HG02943 (cell line): ENCODE data around the gene EIF4G3.

Source experiments
- ATAC-seq: cut with Tn5 transposase; IDR thresholded peaks from one replicate; pipeline ENCODE4 v1.9.1; 2021; ENCODE audit warnings: mild to moderate bottlenecking, low read depth, moderate library complexity; ENCODE audit not compliant: unreplicated experiment

The EIF4G3 gene

DNA sequence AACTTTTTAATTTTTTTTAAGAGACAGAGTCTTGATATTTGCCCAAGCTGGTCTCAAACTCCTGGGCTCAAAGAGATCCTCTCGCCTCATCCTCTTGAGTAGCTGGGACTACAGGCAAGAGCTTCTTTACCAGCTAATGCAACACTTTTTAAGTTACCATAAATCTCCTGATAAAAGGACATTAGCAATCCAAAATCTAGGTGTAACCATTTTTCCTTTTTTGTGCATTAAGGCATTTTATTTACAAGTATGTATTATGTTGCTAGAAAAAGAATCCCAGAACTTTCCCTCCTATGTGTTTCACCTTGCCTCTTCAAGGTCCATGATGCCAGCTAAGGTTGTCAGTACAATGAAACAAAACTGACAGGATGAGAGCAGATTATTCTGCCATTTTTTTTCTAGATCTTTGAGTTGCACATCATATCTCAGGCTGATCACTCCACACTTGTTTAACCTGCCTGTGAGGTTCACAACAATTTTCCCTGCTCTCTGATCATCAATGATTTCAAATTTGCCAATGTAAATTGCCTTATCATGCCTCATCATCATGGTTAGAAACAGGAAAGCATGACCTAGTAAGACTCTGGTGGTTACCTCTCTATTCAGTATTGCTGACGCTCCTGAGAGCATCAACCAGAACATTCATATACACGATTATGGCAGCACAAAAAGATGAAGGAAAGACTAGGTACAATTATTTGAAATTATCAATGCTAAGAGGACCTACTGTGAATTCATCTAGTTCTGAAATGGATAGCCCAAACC lies 173.2 kb downstream of the EIF4G3 start:
- ATAC-seq = no peak

DNA sequence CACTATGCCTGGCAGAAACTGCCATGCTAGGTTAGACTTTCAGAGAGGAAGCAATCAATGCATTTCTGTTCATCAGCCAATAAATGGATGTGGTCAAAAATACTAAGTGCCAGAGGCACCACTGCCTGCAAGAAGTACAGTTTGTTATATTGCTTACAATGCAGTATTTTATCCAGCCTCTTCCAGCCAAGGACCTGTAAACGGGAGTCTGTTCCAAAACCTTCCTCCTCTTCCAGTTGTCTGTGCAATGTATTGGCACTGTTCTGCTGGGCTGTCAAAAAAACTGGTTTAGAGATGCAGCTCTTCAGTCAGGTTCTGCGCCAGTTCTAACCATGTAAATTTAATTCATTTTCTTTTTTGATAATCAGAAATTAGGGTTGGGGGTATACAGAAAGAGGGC lies 175.7 kb downstream of the EIF4G3 start:
- no peak for ATAC-seq

DNA sequence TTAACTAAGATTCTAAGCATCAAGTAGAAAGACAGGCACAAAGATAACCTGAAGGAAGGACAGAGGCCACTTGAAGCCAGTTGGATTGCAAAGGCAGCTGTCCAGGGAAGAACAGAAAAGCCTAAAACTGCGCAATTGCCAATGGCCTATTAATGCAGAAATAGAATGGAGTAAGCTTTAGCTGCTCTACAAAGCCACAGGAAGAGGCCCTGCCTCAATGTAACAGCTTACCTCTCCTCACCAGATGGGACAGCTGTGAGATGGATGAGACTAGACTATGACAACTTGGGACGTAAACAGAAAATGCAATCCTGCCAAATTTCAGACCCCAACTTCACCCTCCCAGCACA lies 176.5 kb downstream of the EIF4G3 start:
- ATAC-seq = no peak

DNA sequence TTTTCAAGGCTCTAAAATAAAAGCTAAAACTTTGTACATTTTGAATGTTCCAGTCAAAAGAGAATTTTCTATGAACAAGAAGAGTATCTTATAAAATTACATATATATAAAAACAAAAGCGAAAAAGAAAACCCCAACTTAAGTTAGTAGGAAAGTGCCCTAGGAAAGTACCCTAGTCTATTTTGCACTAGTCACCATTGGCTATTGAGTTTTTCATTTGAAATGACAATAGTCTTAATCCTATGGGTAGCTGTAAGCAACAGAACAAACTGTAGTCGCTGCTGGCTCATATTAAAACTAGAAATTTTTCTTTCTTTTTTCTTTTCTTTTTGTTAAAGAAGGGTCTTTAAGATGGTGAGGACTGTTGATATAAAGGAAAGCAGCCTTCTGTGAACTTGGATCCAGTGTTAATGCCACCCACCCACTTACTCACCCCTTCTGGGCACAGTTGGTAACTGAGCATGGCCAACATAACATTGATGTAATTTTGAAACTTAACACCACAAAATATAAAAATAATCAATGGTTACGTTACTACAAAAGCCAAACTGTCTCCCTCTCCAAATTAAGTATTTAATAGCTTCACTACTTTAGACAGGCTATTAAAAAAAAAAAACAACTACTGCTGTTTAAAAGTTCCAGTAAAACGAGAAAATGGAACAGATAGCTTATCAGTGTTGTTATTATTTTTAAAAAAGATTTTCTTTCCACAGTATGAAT lies 177.0 kb downstream of the EIF4G3 start:
- ATAC-seq = no peak

DNA sequence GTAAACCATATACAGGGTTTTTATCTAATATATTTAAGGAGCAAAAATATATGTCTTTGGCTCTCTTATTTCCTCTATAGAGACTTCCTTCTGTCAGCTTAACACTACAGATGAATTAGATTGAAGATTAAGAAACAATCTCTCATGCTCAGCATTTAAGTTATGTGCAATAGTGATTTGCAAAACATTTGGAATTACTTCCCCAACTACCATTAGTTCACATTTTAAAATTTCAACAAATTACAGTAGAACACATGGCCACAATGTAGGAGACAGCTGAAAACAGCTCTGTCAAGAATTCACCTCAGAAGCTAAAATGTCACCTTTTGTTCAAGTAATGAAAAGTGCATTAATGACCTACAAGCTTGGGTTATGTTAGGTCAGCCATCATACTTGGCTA lies 177.9 kb downstream of the EIF4G3 start:
- no peak for ATAC-seq

DNA sequence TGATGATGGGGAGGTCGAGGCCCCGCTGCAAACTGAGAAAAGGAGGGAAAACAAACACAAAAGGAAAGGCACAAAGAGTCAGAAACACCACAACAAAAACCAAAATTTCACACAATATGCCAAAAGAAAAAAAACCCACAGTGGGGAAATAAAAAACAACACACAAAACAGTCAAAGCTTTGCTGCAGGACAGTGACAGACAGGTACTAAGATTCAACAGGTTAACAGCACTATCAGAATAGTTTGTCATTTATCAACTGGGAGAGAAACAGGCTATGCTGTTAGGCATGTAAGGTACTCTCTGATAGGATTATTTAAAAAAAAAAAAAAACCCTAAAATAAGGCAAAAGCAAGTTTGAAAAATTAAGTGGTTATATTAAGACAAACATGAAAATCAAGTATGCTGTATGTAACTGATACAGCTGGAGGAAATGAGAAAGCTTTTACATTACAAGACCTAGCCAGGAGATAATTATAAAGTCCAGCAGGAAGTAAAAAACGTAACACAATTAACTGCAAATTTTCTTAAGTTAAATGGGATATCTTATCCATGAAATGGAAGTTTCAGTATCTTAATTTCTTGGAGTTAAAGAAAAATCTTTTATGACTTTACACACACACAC lies 179.0 kb downstream of the EIF4G3 start:
- no peak for ATAC-seq

DNA sequence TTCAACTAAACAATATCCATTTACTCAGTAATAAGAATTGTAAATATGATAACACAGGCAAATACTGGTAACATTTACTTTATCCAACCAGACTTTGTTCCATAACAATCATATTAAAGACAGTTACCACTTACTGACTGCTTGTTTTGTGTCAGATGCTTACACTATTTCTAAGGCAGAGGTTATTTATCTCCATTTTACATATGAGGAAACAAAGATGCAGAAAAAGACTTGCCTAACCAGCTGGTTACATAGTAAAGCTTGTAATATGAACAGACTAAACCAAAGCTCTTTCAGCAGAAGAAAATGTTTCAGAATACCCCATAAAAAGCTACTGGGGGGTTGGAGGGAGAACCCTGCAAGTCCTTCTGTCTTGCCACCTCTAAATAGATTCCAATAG lies 180.1 kb downstream of the EIF4G3 start:
- ATAC-seq = no peak

DNA sequence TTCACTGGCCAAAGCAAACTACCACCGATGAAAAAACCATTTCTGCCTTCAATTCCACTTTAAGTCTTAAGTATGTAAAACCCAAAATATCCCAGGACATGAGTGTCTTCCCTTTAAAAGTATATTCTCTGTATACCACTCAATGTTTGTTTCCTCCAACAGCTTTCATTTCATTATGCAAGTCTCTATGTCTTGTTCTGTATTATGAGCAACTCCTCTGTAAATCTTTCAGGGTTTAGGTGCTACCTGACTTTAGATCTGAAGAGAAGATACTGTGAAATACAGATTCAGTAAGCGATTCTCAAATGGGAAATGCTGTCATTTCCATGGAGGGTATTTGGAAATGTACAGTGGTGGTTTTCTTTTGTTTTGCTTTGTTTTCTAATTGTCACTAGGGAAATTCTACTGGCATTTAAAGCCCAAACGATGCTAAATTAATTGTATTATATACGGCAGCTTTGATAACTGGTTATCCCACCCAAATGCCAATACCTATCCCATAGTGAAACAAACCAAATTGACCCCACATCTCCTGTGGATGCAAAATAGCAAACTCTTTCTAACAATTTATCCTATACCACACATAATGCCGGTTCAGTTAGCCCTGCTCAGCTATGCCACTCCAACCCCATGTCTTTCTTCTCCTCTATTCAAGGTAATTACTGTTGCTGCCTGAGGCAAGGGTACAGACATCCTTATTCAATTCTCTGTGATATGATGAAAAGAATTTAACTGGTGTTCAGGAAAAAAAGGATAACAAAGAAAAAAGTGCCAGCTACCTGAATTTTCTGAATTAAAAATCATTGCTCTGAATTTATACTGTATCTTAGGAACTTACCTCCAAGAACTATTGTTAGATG lies 182.8 kb downstream of the EIF4G3 start:
- ATAC-seq = no peak

DNA sequence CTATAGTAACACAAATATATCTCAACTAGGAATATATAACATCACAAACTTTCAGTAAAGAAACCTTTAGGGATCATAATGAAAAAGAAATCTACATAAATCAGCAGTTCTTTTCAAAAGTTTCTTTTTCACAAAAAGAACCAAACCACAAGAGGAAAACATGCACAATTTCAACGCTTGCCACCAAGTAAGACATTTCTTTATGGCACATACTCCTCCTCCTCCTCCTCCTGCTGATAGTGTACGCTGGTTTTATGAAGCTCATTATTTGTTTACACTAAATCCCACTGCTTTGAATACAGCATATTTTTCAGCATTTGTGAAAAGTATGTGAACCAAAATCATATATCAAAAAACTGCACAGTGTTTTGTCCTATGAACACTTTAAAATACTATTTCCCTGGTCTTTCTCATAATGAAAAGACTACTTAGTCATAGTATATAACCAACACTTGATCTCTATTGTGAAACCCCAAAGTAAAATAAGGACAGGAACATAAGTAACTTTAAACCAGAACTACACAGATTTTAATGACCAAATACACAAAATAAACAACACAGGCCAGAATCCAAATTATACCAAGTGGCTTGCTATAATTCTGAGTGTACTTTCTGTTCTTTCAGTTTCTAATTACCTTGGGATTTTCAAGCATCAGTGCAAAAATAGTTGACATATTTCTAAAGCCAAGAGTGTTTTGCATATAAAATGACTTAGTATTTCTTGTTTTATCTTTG lies 184.2 kb downstream of the EIF4G3 start:
- no peak for ATAC-seq

DNA sequence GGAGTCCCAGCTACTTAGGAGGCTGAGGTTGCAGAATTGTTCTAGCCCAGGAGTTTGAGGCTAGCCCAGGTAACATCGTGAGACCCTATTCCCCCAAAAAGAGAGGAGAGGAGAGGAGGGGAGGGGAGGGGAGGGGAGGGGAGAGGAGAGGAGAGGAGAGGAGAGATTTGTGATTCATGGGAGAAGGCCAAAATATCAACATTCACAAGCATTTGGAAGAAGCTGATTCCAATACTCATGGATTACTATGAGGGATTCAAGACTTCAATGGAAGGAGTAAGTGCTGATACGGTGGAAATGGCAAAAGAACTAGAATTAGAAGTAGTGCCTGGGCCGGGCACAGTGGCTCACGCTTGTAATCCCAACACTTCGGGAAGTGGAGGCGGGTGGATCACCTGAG lies 187.8 kb downstream of the EIF4G3 start:
- ATAC-seq = no peak

DNA sequence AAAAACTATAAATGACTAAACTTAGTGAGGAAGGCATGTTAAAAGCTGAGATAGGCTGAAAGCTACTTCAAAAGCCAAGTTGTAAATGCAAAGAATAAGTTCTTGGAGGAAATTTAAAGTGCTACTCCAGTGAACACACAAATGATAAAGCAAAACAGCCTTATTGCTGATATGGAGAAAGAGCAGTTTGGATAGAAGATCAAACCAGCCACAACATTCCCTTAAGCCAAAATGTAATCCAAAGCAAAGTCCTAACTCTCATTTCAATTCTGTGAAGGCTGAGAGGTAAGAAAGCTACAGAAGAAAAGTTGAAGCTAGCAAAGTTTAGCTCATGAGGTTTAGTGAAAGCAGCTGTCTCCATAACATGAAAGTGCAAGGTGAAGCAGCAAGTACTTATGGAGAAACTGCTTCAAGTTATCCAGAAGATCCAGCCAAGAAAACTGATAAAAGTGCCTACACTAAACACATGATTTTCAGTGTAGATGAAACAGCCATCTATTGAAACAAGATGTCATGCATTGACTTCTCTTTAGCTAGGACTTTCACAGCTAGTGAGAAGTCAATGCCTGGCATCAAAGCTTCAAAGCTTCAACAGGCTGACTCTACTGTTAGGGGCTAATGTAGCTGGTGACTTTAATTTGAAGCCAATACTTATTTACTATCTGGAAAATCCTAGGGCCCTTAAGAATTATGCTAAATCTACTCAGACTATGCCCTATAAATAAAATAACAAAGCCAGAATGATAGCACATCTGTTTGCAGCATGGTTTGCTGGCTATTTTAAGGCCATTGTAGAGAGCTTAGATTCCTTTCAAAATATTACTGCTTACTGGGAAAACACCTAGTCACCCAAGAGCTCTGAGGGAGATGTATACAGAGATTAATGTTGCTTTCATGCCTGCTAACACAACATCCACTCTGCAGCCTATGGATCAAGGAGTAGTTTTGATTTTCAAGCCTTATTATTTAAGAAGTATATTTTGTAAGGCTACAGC lies 188.6 kb downstream of the EIF4G3 start:
- ATAC-seq = no peak

DNA sequence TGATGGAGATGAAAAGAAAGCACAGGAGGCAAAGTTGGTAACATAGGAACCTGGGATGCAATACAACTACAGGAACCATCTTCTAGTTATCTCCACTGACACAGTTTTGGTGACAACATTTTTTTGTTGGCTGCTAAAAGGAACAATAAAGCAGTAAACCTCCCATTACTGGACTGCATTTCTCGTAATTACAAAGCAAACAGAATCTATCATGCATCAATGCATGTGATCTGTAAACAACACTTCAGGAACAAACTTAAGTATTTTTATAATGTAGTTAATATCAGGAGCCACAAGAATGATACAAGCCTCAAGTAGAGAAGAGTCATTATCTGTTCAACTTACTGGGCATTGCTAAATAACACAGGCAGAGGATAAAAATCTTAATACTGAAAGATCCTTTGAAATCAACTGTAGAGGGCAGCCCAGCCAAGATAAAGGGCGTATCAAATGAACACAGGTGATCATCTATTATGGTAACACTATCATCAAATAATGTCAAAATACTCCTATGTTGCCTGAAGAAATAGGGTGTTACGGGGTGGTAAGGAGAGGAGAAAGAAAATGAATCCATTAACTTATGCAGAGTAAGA lies 193.3 kb downstream of the EIF4G3 start:
- ATAC-seq = no peak

DNA sequence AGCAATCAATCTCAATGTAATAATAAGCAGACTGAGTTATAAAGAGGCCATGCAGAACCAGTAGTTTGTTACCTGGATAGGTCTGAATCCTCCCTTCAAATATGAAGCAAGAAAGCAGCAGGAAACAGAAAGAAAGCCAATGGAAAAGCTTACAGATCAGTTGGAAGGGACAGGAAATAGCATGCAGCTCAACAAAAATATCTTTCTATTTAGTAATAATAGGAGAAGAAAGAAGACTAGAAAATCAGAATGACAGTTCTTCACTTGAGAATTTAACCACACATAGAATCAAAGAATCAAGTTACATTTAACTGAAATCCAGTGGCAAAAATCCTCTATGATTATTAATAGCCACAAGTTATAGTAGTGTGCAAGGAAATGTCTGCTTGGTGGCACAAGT lies 194.4 kb downstream of the EIF4G3 start:
- ATAC-seq = no peak

DNA sequence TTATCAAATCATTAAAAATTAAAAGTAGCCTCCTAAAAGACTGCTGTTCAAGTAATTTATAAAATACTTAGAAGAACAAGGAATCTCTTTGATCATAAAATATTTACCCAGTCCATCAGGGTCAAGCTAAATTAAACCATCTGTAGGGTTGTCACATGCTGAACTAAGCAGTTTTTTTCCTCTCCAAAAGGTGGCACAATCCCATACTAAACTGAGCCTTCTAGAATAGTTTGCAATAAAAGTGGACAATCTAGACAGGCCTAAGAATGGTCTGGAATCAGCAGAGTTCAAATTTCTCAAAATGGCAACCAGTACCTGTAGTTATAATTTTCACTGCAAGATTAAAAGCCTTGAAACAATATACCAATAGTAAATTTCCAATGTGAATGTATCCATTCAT lies 194.8 kb downstream of the EIF4G3 start:
- ATAC-seq = no peak

DNA sequence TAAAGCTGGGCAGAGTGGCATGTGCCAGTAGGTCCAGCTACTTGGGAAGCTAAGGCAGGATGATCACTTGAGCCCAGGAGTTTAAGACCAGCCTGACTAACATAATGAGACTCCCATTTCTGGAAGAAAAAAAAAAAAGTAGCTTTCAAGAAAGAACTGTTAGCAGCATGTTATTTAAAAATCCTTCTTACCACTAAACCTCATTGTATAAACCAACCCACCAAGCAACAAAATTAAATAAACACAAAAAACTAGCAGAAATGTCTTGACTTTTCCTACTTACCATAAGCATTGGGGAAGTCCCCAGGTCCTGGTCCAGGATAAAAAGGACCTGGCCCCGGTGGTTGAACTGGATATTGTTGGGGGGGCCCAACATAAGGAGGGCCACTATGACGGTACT lies 196.6 kb downstream of the EIF4G3 start:
- ATAC-seq = no peak

DNA sequence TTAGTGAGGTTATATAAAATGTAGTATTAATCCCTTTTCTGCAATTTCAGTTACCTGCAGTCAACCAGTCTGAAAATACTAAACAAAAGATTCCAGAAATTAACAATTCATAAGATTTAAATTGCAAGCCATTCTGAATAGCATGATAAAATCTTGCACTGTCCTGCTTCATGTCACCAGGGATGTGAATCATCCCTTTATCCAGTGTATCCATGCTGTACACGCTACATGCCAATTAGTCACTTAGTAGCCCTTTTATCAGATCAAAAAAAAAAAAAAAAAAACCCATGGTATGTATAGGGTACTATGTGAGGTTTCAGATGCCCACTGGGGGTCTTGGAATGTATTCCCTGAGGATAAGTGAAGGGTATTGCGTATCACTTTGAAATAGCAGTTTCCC lies 198.3 kb downstream of the EIF4G3 start:
- ATAC-seq = no peak

DNA sequence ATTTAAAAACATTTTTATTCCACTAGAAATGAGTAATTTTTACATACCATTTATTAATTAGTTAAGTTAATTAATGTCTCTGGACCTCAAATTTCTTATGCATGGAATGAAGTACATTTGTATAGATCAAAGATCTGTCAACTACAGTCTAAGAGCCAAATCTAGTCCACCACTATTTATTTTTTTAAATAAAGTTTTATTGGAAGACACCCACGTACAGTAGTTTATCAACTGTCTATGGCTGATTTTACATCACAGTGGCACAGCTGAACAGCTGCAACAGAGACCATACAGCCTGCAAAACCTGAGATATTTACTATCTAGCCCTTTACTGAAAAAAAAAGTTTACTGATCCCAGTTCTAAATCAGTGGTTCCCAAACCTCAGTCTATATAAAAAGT lies 201.0 kb downstream of the EIF4G3 start:
- no peak for ATAC-seq

DNA sequence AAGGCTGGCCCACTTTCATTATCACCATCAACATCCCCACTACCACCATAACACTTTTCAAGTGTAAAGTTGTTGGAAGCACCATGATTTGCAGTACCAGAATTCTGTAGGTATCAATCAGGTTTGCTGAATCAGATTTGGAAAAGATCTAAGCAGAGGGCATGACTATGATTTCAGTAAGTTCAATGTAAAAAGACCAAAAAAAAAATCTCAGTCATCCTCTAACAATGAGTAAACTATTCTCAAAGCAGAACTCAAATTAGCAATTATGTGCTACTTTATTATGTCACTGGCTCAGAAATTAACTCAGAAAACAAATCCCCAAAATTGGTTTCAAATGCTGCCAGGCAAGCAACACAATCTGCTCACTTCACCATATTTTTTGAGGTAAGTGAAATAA lies 201.7 kb downstream of the EIF4G3 start:
- no peak for ATAC-seq

DNA sequence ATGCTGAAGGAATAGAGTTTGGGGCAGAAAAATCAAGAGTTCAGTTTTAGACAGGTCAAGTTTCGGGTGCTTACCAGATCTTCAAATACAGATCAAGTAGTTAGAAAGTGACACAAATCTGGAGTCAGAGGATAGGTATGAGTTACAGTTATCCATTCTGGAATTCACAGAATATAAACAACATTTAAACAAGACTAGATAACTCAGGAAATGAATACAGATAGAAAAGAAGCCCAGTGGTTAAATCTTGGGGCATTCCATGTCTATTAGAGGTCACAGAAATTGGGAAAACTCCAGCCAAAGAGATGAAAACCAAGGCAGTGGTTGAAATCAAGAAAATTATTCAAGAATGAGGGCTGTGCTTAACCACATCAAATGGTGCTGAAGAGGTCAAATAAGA lies 202.6 kb downstream of the EIF4G3 start:
- no peak for ATAC-seq
